HTERT RPE-1 (cell line): ENCODE measurements around the gene SPTLC2.
"Not testable (repeated sequence)": the region's sequence is repeated elsewhere in the genome, so short reads cannot be mapped to it uniquely, and the experiment has no call there.

ENCODE experiments used
- in situ Hi-C: fragments of 300-500 bp; cut with MboI; formaldehyde crosslinking; loops from 4 replicates; pipeline ENCODE4 v1.14.3; 2020; ENCODE audit warnings: low sequenced_read_pairs

The SPTLC2 gene

DNA sequence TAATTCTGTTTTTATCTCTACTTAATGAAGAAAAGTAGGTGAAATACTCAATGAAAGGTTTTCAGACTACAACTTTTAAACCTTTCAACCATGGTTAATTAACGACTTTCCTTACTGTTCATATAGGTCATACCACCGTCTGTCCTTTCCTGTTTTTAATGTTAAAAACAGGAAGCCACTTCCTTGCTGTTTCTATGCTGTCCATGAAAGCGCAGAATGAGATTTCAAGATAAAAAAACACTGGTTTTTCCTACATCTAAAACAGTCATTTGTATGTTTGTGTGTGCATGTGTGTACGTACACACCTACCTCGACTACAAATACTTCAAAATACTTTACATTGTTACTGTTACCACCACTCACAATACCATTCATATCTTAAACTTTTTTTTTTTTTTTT is 27.3 kb downstream of the SPTLC2 start:
- in situ Hi-C loops: no loop called here

DNA sequence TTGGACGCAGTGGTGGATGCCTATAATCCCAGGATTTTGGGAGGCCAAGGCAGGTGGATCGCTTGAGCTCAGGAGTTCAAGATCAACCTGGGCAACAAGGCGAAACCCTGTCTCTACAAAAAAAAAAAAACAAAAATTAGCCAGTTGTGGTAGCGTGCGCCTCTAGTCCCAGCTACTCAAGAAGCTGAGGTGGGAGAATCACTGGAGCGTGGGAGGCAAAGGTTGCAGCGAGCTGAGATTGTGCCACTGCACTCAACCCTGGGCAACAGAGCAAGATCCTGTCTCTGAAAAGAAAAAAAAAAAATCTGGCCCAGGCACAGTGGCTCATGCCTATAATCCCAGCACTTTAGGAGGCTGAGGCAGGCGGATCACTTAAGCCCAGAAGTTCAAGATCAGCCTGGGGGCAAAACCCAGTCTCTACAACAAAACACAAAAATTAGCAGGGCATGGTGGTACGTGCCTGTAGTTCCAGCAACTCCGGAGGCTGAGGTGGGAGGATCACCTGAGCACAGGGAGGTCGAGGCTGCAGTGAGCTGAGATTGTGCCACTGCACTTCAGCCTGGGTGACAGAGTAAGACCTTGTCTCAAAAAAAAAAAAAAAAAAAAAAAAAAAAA is 27.9 kb downstream of the SPTLC2 start:
- in situ Hi-C loops: not testable (repeated sequence)

DNA sequence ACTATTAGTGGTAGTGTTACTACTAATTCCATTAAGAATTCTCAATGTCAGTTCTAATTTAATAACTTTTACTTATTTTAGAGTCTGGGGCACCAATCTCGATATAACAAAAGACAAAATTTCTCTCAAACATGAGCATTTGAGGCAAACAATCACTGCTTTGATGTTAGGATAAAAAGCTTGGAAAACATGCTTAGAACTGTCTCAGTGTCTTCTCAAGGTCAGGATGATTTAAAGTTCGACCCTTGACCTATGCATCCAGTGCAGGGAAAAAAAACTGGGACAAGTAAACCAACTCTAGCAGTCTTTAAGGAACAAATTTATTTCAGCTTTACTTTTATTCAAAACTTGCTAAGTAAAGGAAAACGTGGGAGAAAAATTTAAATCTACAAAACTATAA is 31.1 kb downstream of the SPTLC2 start:
- in situ Hi-C loops: no loop called here

DNA sequence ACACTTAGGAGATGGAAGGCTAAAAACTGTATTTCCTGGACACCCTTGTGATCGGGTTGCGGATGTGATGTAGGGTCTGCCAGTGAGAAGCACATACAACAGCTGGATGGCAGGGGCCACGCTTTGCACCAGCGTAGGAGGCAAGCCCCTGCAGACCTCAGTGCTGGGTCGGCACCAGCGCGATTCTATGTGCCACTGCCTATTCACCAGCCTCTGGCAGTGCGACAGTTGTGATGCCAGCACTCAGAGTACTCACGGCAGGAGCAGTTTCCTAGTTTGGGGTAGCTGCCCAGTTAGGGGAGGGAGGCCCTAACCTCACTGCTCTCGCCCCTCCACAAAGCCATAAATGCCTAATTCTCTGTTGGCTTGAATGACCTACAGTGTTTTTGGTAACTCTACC is 31.6 kb downstream of the SPTLC2 start:
- in situ Hi-C loops: no loop called here

DNA sequence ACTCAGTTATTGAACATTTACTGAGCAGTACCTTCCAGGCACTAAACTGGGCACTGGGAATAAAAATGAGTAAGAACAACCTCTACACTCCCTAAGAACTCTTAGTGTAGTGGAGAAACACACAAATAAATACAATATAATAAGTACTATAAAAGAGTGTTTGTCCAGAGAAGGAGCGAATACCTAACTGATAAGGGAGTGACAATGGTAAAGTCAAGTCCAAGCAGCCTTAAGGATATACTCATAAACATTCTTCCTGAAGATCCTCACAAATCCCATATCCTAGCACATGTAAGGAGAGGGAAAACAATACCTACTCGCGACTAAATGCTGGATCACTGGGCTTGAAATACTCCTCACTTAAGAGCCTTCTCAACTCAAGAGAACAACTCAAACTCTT is 32.8 kb downstream of the SPTLC2 start:
- in situ Hi-C loops: no loop called here

DNA sequence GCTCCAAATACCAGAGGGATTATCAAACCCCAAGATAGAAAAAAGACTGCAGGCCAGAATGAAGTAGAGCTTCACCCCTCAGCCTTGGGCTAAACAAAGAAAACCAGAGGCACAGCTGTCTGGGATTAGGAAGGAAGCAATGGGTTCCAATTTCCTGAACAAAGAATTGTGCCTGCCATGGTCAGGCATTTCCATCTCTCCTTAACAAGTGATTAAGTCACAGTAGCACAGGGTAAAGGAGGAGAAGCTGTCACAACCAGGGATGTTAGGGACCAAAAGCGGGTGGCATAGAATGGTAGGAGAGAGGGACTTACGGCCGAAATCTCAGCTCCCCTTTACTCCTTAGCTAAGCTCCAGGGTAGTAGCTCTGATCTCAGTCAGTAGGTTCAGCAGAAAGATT is 33.9 kb downstream of the SPTLC2 start:
- in situ Hi-C loops: no loop called here

DNA sequence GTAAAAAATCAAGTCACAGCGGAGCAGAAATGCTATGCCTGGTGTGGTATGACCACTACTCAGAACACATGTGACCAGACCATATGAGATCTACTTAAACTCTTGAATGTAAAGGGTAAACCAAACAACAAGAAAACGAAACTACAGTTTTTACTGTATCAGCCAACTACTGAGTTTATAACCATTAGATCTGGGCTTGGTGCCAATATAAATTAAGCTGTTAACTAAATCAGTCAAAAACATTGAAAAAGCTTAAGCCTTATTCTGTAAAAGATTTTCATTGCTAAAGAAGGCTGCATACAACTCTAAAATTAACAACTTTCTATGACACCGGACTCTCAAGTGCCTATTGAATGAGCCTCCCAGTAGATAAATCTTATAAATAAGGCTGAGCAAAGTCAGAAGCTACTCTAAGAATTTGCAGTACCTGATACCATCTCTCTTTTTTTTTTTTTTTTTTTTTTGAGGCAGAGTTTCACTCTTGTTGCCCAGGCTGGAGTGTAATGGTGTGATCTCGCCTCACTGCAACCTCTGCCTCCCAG is 35.4 kb downstream of the SPTLC2 start:
- in situ Hi-C loops: no loop called here

DNA sequence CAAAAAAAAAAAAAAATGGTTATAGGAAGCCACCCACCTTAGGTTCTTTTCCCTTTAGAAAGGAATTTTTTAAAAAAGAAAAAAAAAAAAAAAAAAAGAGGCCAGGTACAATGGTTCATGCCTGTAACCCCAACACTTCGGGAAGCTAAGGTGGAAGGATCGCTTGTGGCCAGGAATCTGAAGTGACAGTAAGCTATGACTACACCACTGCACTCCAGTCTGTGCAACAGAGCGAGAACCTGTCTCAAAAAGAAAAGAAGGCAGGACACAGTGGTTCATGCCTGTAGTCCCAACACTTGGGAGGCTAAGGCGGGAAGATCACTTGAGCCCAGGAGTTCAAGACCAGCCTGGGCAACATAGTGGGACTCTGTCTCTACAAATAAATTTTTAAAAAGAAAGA is 36.0 kb downstream of the SPTLC2 start:
- in situ Hi-C loops: no loop called here

DNA sequence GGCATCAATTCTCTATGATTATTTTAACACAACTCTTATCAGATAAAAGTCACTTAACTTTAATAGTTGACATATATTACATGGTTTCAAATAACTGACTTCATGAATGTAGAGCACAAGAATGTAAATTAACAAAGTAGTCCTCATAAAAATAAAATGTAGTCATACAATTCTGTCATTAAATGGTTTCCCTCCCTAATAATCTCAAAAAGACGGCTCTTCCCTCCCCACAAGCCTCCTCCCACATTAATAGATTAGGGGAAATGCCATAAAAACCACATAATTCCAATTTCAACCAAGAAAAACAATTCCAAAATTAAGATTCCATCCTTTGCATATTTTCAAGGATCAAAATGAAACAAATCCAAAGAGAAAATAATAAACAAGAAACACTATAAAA is 36.7 kb downstream of the SPTLC2 start:
- in situ Hi-C loops: no loop called here

DNA sequence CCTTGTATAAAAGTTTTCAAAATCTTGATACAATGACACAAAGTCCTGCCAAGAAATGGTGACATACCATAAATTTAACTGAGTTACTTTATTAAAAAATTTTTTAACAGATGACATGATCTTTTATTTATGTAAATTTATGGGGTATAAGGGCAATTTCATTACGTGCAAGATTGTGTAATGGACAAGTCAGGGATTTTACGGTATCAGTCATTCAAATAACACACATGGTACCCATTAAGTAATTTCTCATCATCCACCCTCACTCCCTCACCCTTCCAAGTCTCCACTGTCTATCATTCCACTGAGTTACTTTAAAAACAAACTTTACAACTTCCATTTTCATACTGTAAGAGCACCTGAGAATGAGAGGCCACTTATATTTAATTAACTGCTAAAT is 37.4 kb downstream of the SPTLC2 start:
- in situ Hi-C loops: no loop called here

DNA sequence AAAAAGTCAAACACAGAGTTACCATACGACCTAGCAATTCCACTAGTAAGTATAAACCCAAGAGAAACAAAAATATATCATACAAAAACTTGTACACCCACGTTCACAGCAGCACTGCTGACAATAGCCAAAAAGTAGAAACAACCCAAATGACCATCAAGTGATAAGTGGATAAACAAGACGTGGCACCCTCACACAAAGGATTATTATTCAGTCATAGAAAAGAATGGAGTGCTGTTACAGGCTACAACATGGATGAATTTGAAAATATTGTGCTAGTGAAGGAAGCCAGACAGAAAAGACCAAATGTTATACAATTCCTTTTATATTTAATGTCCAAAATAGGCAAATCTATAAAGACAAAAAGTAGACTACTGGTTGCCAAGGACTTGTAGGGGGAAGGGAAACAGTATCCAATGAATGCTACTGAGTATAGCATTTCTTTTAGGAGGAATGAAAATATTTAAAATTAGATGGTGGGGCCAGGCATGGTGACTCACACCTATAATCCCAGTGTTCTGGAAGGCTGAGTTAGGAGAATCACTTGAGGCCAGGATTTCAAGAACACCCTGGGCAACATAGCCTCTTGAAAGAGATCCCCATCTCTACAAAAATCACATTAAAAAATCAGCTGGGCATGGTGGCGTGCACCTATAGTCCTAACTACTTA is 41.9 kb downstream of the SPTLC2 start:
- in situ Hi-C loops: no loop called here

DNA sequence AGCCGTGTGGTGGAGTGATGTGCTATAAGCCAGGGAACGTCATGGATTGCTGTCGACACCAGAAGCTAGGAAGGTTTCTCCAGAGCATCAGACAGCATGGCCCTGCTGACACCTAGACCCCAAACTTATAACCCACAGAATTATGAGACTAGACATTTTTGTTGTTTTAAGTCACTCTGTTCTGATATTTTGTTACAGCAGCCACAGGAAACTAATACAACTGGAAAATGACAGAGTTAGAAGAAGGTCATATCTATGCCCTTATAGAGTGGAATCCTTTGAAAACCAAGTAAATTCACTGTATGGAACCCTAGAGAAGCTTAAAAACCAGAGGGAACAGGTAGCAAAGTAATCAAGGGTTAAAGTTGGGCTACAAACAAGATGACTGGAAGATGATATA is 42.5 kb downstream of the SPTLC2 start:
- in situ Hi-C loops: no loop called here

DNA sequence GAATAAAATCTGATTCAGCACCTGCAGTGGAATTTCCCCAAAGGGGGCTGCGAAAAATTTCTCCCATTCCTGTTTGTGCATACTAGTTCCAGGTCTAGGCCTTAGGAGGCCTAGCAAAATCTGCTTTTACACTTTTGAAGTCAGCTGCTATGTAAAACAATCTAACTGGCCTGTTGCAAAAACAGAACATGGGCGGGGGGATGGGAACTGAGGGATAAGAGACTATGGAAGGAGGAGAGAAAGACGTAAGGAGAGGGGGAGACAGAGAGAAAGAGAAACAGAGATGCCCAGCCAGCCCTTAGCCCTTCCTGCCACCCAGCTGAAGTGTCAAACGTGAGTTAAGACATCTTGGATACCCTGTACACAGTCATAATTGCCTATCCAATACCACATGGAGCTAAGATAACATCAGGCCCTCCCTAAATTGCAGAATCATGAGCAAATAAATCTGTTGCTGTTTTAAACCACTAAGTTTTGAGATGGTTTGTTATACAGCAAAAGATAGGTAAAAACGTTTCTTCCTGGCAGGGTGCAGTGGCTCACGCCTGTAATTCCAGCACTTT is 45.6 kb downstream of the SPTLC2 start:
- in situ Hi-C loops: no loop called here

DNA sequence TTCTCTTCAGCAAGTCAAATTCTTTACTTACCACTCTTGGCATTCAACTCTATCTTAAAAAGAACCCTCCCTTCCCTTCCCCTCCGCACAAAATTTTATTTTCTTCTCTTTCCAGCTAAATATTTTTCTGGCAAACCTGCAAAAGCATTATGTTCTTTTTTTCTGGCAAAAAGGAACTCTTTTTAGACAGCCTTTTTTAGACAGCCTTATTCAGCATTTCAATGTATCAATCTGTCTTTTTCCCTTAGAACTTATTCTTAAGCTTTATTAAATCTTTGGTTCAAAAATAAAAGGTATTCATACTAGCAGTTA is 50.5 kb downstream of the SPTLC2 start:
- in situ Hi-C loops: no loop called here

DNA sequence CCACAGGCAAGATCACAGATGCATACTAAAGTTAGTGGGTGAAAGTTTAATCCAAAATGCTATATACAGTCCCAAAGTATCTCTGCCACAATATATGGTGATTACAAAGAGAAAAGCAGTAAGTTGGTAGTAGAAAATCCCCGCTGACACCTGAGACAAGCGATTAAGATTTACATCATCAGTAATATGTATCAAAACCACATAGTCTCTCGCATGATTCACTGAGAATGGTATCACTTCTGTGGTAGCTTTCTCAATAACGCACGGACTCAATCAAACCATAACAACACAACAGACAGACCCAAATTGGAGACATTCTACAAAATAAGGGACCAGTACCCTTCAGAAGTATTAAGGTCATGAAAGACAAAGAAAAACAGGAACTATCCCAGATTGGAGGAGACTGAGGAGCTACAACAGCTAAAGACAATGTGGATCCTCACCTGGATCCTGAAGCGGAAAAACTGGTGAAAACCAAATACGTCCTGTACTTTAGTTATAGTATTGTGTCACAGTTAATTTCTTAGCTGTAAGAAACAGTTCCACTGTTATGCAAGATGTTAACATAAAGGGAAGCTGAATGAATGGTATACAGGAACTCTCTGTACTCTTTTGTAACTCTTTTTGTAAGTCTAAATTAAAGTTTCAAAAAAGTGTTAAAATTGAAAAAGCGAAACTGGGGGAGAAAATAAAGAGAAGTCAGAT is 51.0 kb downstream of the SPTLC2 start:
- in situ Hi-C loops: no loop called here

DNA sequence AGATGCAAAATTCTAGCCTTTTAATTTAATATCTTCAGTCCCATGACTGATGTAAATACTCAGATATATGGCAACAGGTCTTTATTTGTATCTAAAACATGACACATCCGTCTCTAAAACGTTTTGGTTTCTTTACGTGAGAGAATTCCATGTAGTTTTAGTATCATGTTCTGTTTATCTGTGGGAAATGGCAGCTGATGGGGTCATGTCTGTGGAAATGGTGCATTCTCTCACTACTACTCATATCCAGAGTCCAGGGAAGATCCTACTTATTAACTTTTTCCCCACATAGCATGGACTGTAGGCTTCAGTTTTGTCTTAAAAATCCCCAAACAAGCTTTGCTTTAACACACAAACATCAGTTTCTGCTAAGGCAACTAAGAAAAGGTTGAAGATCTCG is 53.8 kb downstream of the SPTLC2 start:
- in situ Hi-C loops: no loop called here

DNA sequence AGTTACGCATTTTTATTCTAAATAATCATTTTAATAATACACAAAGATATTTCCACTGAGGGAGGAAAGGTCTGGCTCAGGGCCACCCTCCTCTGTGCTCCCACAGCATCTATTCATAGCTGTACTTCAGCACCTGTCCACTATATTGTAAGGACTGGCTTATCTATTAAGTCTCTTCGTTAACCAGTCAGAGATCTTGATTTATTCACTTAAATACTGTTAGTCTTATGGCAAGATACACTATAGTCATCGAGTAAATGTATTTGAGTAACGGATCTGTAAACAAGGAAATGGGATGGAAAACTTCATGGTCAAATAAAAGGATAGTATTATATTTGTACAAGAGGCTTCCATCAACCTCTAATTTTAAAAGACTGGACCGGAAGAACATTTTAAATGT is 54.6 kb downstream of the SPTLC2 start:
- in situ Hi-C loops: no loop called here

DNA sequence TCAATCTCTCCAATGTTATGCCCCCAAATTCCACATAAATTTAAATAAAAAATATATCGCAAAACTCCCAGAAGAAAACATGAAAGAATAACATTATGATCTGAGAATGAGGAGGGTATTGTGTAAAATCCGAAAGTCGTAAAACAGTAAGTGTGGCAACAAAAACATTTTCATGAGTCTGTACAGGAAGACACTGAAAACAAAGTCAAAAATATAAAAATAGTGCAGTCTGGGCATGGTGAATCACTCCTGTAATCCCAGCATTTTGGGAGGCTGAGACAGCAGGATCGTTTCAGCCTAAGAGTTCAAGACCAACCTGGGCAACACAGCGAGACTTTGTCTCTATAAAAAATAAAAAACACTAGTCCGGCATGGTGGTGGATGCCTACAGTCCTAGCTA is 57.1 kb downstream of the SPTLC2 start:
- in situ Hi-C loops: no loop called here

DNA sequence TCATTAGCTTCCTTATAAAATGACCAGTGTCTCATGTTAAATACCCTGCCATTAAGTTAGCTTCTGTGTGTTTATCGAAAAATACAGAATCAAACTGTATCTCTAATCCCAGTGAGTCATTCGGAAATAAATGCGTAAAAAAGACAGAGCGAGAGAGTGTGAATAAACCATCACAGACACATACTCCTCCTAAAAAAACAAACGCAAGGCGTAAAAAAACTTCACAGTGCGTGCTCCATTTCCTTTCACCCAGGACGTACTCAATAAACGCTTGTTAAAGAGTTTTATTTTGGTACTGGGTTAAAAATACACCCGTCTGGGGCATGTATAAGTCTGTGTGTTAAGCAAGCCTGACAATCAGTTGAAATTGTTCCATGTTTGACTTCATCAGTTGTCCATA is 59.0 kb downstream of the SPTLC2 start:
- in situ Hi-C loops: no loop called here

DNA sequence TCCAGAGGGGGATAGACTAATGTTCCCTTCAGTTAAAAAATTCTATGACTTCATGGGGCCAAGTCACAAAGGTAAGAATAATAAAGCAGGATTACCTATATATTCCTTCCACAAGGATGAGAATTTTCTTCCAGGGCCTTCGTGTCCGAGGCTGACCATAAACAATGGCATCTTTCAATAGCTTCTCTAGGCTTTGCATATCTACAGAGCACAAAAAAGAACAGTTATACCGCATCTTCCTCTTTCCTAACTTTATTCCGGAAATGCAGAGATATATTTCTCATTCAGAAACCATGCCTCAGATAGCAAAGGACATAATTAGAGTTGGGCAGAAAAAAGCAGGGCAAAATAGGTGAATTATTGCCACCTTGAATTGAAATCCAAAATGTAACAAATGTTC is 59.5 kb downstream of the SPTLC2 start:
- in situ Hi-C loops: no loop called here

DNA sequence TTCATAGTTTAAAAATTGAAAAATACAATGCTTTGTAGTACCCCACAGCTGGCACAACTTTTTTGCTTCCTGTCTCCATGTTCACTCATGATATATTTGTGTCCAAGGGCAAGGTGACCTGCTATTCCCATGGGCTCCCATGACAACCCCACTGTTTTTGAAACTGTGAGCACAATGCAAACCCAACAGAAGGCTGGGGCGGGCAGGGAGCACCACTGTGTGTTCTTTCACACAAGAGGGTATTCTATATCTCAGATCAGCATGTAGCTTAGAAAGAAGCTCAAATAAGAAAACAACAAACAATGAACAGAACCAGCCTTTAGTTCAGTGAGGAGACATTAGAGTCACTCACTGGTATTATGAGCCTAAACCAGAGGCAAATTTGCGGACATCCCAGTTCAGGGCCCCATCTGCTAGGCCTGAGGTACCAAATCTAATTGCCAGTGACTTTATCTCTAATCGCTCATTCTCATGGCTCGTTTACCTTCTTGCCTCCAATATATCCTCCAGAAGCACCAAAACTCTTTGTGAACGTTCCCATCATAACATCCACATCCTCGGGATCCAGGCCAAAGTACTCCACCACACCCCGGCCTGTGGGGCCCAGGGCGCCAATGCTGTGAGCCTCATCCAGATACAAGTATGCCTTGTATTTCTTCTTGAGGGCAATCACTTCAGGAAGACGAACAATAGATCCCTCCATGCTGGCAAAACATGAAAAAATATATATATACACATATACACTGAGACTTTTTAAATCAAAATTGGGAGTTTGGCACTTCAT is 61.4 kb downstream of the SPTLC2 start:
- in situ Hi-C loops: no loop called here
